Peyer's patch (tissue), 4 donors: ENCODE measurements around the gene CCKAR. TPM values are rescaled to one million over a fixed set of nuclear protein-coding genes. Genes with fewer than 3 reads are reported as not detected.

ENCODE experiments used
- DNase-seq, 3 donors: peaks; one replicate each; pipeline ENCODE4 v3.0.0-alpha.2; 2017 to 2019
- H3K27ac ChIP-seq, 4 donors: fragments of 200-600 bp; sonication (generic); one replicate each; pipeline ENCODE4 v1.5.1; 2016 to 2019
- H3K27me3 ChIP-seq, 2 donors: fragments of 200-600 bp; sonication (generic); one replicate each; pipeline ENCODE4 v1.5.1; 2019
- H3K36me3 ChIP-seq, 3 donors: fragments of 200-600 bp; sonication (generic); one replicate each; pipeline ENCODE4 v1.5.1; 2016 to 2019
- H3K4me1 ChIP-seq, 4 donors: fragments of 200-600 bp; sonication (generic); one replicate each; pipeline ENCODE4 v1.5.1; 2016 to 2019
- H3K4me3 ChIP-seq, 4 donors: fragments of 200-600 bp; sonication (generic); 1 replicate in 3 of 4; 2 replicates in 1 of 4; pipeline ENCODE4 v1.5.1; 2016 to 2019; ENCODE audit warnings: mild to moderate bottlenecking in 1 of 4
- H3K9me3 ChIP-seq, 4 donors: fragments of 200-600 bp; sonication (generic); one replicate each; pipeline ENCODE4 v1.5.1; 2016 to 2019; ENCODE audit warnings: mild to moderate bottlenecking in 1 of 4
- CTCF ChIP-seq, 6 experiments: fragments of 450-650 bp in 4 of 6; fragments of 200-600 bp in 2 of 6; sonication (generic) in 1 of 6; IDR thresholded peaks; one replicate each; pipeline ENCODE4 v1.5.1; 2017 to 2019; ENCODE audit warnings: antibody characterized with exemption in 6 of 6, mild to moderate bottlenecking in 3 of 6, moderate library complexity in 1 of 6
- POLR2A ChIP-seq, 2 donors: fragments of 450-650 bp; IDR thresholded peaks; one replicate each; pipeline ENCODE4 v1.5.1; 2017; ENCODE audit warnings: antibody characterized with exemption in 2 of 2, mild to moderate bottlenecking in 2 of 2, moderate library complexity in 2 of 2
- total RNA-seq, 4 donors: library from RNA; depleted of rRNA; stranded (reverse); fragments of >200 nt; gene quantifications; one replicate each; pipeline ENCODE4 v1.1.0, GENCODE V29; 2016

CCKAR gene
- total RNA-seq, 4 donors from 2014 or later: not detected

GRCh38 chr4:26475716-26476115 is 14.6 kb downstream of the CCKAR start:
- no peaks in the 10 kb centered on the region for H3K9me3 ChIP-seq
- no peak overlapping the region for H3K4me3 ChIP-seq
- H3K4me1 ChIP-seq: no peaks in the 10 kb centered on the region
- H3K36me3 ChIP-seq: no peaks in the 10 kb centered on the region
- TF ChIP-seq POLR2A (IDR thresholded peaks at IDR 0.05) (no peak), CTCF (IDR thresholded peaks at IDR 0.05) (no peak)
- no peak overlapping the region for H3K27ac ChIP-seq
- DNase-seq: no peak
- H3K27me3 ChIP-seq: no peaks in the 10 kb centered on the region

GRCh38 chr4:26474551-26474950 is 15.7 kb downstream of the CCKAR start:
- Histone ChIP-seq H3K4me1 (no peaks in the 10 kb centered on the region), H3K27me3 (no peaks in the 10 kb centered on the region), H3K4me3 (no peak overlapping the region), H3K9me3 (no peaks in the 10 kb centered on the region), H3K27ac (no peak overlapping the region), H3K36me3 (no peaks in the 10 kb centered on the region)
- DNase-seq: no peak
- TF ChIP-seq POLR2A (IDR thresholded peaks at IDR 0.05): no peak

GRCh38 chr4:26473893-26474292 is 16.4 kb downstream of the CCKAR start:
- Histone ChIP-seq H3K27me3 (no peaks in the 10 kb centered on the region), H3K27ac (no peak overlapping the region), H3K4me1 (no peaks in the 10 kb centered on the region), H3K9me3 (no peaks in the 10 kb centered on the region), H3K36me3 (no peaks in the 10 kb centered on the region), H3K4me3 (no peak overlapping the region)
- no peak for DNase-seq
- no peak for TF ChIP-seq CTCF (IDR thresholded peaks at IDR 0.05)
- no peak for TF ChIP-seq POLR2A (IDR thresholded peaks at IDR 0.05)

GRCh38 chr4:26471890-26472289 is 18.4 kb downstream of the CCKAR start:
- Histone ChIP-seq H3K36me3 (no peaks in the 10 kb centered on the region), H3K9me3 (no peaks in the 10 kb centered on the region), H3K27me3 (no peaks in the 10 kb centered on the region), H3K27ac (no peak overlapping the region), H3K4me3 (no peak overlapping the region), H3K4me1 (no peaks in the 10 kb centered on the region)
- TF ChIP-seq POLR2A (IDR thresholded peaks at IDR 0.05): no peak
- no peak for TF ChIP-seq CTCF (IDR thresholded peaks at IDR 0.05)
- DNase-seq: no peak

GRCh38 chr4:26468977-26469376 is 21.3 kb downstream of the CCKAR start:
- Histone ChIP-seq H3K4me3 (no peak overlapping the region), H3K27me3 (no peaks in the 10 kb centered on the region), H3K36me3 (no peaks in the 10 kb centered on the region), H3K4me1 (no peaks in the 10 kb centered on the region), H3K27ac (no peak overlapping the region), H3K9me3 (no peaks in the 10 kb centered on the region)
- TF ChIP-seq CTCF (IDR thresholded peaks at IDR 0.05) (no peak), POLR2A (IDR thresholded peaks at IDR 0.05) (no peak)
- no peak for DNase-seq

GRCh38 chr4:26468283-26468949 is 21.9 kb downstream of the CCKAR start:
- Histone ChIP-seq H3K4me3 (no peak overlapping the region), H3K36me3 (no peaks in the 10 kb centered on the region), H3K27ac (no peak overlapping the region), H3K4me1 (no peaks in the 10 kb centered on the region), H3K9me3 (no peaks in the 10 kb centered on the region), H3K27me3 (no peaks in the 10 kb centered on the region)
- DNase-seq: no peak
- no peak for TF ChIP-seq CTCF (IDR thresholded peaks at IDR 0.05)
- TF ChIP-seq POLR2A (IDR thresholded peaks at IDR 0.05): no peak
